Activated CD8-positive, alpha-beta memory T cell treated with anti-CD3 and anti-CD28 coated beads for 1 hour (primary cell): ENCODE data around the gene CHP2.
A peak's percentile ranks its signal among the peaks of the same experiment; 100 is the strongest.
"Not testable (repeated sequence)": the region's sequence is repeated elsewhere in the genome, so short reads cannot be mapped to it uniquely, and the experiment has no call there.

Experiments
- DNase-seq, 2 donors: peaks; one replicate each; pipeline ENCODE4 v3.0.0-alpha.2; 2020; ENCODE audit warnings: low read depth in 1 of 2; ENCODE audit errors: extremely low read depth in 1 of 2

The CHP2 gene

GRCh38 chr16:23742766-23743165, 12.1 kb upstream of the CHP2 start:
- DNase-seq: no peak

DNA sequence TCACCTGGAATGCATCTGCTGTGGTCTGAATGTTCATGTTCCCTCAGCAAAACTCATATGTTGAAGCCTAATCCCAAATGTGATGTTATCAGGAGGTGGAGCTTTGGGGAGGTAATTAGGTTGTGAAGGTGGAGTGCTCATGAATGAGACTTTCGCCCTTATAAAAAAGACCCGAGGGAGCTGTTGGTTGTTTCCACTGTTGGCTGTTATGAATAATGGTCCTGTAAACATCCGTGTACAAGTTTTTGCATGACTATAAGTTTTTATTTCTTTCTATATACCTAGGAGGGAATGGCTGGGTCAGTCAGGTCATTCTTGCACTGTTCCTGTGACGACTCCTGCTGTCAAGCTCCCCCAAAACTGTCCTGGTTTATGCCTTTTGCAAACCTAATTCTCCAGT, 9.6 kb upstream of the CHP2 start:
- no peak for DNase-seq

GRCh38 chr16:23748630-23749029, 6.2 kb upstream of the CHP2 start:
- no peak for DNase-seq

DNA sequence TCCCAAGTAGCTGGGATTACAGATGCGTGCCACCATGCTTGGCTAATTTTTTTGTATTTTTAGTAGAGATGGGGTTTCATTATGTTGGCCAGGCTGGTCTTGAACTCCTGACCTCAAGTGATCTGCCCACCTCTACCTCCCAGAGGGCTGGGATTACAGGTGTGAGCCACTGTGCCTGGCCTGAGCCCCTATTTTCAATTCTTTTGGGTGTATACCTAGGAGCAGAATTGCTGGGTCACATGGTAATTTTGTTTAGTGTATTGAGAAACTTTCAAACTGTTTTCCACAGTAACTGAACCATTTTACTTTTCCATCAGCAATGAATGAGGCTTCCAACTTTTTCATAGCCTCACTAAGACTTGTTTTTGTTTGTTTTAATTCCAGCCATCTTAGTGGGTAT, 3.8 kb upstream of the CHP2 start:
- not testable (repeated sequence) for DNase-seq

GRCh38 chr16:23753908-23754593, 775 bp upstream of the CHP2 start:
- no peak for DNase-seq

GRCh38 chr16:23755484-23755809, 621 bp downstream of the CHP2 start:
- no peak for DNase-seq

GRCh38 chr16:23757116-23757515, 2.3 kb downstream of the CHP2 start:
- DNase-seq: no peak

DNA sequence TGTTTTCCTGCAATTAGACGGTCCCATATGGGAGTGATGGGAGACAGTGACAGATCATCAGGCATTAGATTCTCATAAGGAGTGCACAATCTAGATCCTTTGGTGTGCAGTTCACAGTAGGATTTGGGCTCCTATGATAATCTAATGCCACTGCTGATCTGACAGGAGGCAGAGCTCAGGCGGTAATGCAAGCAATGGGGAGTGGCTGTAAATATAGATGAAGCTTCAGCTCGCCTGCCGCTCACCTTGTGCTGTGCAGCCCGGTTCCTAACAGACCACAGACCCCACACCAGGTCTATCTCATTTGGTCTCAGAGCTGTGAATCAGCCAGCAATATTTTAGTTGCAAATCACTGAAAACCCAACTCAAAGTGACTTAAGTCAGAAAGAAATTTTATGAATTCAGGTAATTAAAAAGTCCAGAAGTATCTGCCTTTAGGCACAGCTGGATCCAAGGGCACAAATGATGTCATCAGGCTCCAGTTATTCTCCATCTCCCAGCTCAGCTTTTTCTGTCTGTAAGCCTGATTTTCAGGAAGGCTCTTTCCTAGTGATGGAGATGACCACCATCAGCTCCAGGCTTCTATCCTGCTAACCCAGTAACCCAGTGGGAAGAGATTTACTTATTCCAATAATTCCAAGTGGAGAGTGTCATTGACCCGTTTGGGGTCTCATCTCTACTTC, 3.3 kb downstream of the CHP2 start:
- DNase-seq: no peak

DNA sequence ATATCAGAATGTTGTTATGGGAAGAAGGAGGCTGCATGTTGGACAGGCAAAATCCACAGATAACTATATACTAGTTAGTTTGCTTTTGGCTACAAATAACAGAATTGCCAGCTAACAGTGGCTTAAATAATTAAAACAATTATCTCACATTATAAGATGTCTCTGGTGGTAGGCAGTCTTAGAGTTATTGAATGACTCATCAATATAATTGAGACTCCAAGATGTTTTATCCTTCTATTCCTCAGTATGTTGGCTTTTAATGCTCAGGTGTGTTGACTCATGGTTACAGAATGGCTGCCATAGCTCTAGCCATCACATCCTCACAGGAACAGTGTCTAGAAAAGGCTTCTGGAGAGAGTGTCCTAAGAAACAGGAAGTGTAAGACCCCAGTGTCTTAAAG, 11.1 kb downstream of the CHP2 start:
- no peak for DNase-seq

- no peak for DNase-seq
These were observed 13.8 kb downstream of the CHP2 start for GRCh38 chr16:23768581-23768980.

DNA sequence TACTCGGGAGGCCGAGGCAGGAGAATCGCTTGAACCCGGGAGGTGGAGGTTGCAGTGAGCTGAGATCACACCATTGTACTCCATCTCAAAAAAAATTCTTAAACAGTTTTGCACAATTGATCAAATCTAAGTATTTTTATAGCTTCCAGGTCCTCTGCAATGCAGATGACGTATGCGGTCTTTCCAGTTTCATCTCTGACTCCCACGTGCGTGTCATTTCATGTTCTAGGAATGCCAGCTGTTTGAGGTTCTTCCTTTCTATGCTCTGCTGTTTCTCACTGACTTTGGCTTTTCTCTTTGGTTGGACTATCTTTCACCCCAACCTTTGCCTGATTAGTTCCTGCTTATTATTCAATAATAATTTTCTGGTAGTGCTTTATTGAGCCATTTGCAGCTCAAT, 16.2 kb downstream of the CHP2 start:
- DNase-seq: no peak

DNA sequence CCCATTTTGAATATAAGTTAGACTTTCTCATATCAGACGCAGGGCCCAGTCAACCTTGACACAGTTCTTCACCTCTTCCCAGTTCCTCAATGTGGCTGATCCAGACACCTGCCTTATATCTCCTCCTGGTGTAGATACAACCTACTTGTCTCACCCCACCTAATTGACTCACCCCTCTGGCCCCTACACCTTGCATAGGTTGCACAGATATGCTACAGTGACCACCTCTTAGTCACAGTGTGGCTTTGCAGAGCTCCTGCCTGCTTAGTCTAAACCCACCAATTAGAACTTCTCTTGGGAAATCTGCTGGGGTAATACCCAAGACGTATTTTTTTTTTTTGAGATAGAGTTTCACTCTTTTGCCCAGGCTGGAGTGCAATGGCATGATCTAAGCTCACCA, 16.8 kb downstream of the CHP2 start:
- no peak for DNase-seq

DNA sequence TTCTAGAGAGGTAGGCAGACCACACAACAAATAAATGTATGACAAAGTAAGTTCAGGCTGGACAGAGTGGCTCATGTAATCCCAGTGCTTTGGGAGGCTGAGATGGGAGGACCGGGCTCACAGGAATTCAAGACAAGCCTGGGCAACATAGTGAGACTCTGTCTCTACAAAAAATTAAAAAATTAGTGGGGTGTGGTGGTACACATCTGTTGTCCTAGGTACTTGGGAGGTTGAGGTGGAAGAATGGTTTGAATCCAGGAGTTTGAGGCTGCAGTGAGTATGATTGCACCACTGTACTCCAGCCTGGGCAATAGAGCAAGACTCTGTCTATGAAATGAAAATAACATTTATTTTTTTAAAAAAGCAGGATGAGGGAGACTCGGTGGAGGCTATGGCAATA, 18.5 kb downstream of the CHP2 start:
- DNase-seq: no peak

DNA sequence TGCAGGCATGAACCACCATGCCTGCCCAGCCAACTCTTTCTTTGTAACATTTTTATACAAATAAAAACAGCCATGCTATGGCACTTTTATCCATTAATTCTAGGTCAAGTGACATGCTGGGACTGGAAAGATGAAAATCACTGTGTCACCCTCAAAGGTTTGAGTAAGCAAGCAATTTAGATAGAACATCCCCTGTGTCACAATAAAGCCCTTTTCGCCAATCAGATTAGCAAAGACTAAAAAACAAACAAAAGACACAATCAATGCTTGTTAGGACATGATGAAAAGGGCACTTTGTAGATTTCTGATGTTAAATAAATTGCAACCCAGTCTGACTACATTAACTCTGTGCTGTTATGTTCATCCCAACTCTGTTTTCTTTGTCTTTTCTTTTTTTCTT, 26.4 kb downstream of the CHP2 start:
- no peak for DNase-seq

DNA sequence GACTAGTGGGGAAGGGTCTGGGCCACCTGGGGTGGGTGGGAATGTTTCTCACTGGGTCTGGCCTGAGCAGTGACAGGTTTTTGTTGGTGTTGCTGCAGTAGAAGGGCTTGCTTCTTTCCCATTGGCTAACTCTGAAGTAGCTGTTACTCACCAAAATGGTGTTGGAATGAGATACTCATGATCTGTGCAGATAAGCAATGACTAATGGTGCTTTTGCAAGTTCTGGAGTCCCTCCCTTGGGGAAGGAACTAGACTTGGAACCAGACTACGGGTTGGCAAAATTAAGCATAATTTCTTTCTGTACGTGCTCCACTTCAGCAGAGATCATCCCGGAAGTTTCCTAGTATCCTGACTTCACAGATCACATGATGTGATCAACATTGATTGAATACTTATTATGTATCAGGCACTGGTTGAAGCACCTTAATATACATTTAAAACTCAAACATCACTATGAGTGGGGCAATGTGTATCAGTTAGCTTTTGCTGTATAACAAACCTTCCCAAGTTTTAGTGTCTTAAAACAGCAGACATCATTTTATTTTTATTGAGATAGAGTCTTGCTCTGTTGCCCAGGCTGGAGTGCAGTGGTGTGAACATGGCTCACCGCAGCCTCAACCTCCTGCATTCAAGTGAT, 30.1 kb downstream of the CHP2 start:
- DNase-seq: no peak

DNA sequence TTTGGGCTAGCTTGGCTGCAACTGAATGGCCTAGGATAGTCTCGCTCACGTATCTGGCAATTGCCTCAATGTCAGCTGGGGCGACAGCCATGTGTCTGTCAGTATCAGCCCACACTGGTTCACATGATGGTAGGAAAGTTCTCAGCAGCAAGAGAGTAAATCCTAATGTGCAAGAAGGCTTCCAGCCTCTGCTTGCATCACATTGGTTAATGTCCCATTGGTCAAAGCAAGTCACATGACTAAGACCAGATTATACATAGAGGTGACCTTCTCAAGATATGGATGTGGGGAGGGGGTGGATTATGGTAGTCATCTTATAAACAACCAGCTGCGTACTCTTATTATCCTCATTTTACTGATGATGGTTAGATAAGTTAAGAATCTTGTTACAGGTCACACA, 31.0 kb downstream of the CHP2 start:
- no peak for DNase-seq

- DNase-seq: no peak
These were observed 32.2 kb downstream of the CHP2 start for GRCh38 chr16:23786964-23787561.

GRCh38 chr16:23788685-23789084, 33.9 kb downstream of the CHP2 start:
- DNase-seq: no peak

DNA sequence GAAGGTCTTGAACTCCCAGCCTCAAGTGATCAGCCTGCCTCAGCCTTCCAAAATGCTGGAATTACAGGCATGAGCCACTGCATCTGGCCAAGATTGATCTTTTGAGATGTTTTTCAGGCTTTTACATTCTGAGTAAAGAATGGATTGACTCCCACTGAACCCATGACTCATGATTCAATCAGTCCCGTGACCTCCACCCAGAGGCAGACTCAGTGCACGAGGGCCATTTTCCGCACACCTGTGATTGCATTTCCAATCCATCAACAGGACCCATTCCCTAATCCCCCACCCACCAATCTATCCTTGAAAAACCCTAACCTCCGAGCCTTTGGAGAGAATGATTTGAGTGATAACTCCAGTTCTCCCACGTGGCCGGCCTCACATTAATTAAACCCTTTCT, 40.6 kb downstream of the CHP2 start:
- DNase-seq: no peak

DNA sequence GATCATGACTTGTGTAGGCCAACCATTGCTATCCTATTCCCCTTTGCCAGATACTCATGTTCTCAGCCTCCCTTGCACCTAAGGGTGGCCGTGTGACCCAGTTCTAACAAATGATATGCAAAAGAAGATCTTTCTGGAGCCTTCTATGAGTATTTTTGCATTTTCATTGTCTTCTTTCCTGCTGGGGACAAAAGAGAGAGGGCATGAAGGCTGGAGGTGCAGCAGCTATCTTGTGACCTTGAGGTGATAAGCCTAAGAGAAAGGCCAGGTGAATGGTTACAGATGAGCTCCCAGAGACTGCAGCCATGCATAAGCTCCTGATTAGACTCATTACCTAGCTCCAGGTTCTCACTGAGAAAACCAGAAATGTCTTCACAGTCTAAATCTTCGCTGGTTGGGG, 42.1 kb downstream of the CHP2 start:
- DNase-seq: no peak

- peak; percentile 34 to 75 for DNase-seq
These were observed 46.6 kb downstream of the CHP2 start for GRCh38 chr16:23801378-23801777.

- DNase-seq: no peak
These were observed 48.0 kb downstream of the CHP2 start for GRCh38 chr16:23802776-23803175.
